ENCODE results near the gene HTATIP2. TPM values are rescaled to one million over a fixed set of nuclear protein-coding genes. Genes with fewer than 3 reads are reported as not detected.

HTATIP2 gene
- total RNA-seq (2014; rRNA removed; shearing (Covaris generic)) (not detected in 2 replicates), total RNA-seq (2022) (13.9 and 18.2 TPM in 2 replicates), Bru-seq, nascent RNA (percentile 45 among the genes with signal in this experiment), BruChase-seq, experiment 1, labeled RNA remaining after a 6-hour chase (percentile 46 among the genes with signal in this experiment), BruChase-seq, experiment 2, labeled RNA remaining after a 2-hour chase (percentile 44 among the genes with signal in this experiment)
- long read RNA-seq, transcript HTATIP2-201 (6 exons, 1,477 nt): major isoform, 20 of 42 reads
- long read RNA-seq, transcript HTATIP2-202 (6 exons, 886 nt): minor isoform, 6 of 42 reads
- long read RNA-seq, transcript HTATIP2-204 (5 exons, 1,748 nt): minor isoform, 5 of 42 reads
- long read RNA-seq, transcript HTATIP2-203 (6 exons, 967 nt): minor isoform, 7 of 42 reads
- long read RNA-seq, partial matches to known transcripts: 1 of 42 reads
- long read RNA-seq, other reads (novel, unspliced or antisense): 0 of 42 reads

DNA sequence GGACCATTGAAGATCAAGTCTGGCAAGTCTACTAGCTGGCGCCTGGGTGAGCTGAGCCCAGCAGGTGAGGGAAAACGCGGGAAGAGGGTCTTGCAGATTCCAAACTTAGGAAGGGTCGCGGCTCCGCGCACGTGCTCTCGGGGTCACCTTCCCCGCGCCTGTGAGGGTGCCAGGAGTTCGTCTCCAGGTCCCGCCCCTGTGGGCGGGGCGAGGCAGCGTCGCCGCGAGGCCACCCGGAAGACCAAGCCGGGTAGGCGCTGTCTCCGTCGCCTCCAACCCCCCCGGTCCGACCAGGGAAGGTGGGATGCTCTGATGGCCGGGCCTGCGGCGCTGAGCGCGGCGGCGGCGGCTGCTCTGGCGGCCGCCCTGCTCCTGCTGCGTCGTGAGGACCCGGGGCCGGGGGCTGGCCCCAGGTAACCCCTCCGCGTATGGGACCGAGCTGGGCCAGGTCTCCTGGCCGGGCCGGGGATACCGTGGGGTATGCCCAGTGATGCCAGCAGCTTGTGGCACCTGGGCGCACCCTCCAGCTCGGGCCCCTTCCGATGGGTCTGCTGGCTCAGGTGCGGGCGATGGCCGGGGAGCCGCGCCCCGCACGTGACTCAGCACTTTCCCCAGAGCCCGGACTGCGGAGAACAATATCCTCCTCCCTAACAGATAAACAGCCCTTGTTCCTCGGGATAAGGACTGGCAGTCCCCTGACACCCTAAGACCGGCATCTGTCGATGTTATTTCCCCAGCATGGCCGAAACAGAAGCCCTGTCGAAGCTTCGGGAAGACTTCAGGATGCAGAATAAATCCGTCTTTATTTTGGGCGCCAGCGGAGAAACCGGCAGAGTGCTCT, at the start of gene HTATIP2:
TSS of gene HTATIP2 (plus strand) at position 215 of the 841 bp plus-strand sequence. CDS start at position 739, 524 bp downstream.
- Histone ChIP-seq H3K79me2 (ENCODE audit: insufficient read depth, low read depth, low read length) (no peaks in the 10 kb centered on the region), H3K9me2 (ENCODE audit: insufficient read depth, low read length) (no peaks in the 10 kb centered on the region), H3K9me3 (ENCODE audit: low read length) (no peaks in the 10 kb centered on the region), H3K36me3 (ENCODE audit: insufficient read depth, low read length) (no peaks in the 10 kb centered on the region), H3K4me1 (ENCODE audit: insufficient read depth, low read length, poor library complexity, severe bottlenecking) (no peaks in the 10 kb centered on the region), H3K4me3 (ENCODE audit: low read depth, low read length, poor library complexity, severe bottlenecking) (no peak within 1 kb of the TSS), H4K20me1 (ENCODE audit: insufficient read depth, low read length) (no peaks in the 10 kb centered on the region), H2AFZ (ENCODE audit: low read length) (no peak within 1 kb of the TSS), H3K4me2 (ENCODE audit: low read length) (peak within 1 kb of the TSS; percentile 51; the same call in 1 of the 2 replicates), H3K27ac (ENCODE audit: low read depth, low read length, poor library complexity, severe bottlenecking) (no peak within 1 kb of the TSS)
- ChIA-PET CTCF (ENCODE audit: unreplicated experiment) (no interaction called here), POLR2A (interaction anchor here (0.7 to 1.2 kb wide), 5 partner anchors 9 to 310 kb away, joined by 3 to 4 read pairs (median 3); no protein-coding TSS in a partner anchor)
- intact Hi-C loops (cut with micrococcal nuclease; ENCODE audit: unreplicated experiment): no loop called here
- BruUV-seq (replicated peaks): TSS peak; percentile 78
- no peak for DNase-seq (ENCODE audit: low spot score)
- no peak for TF ChIP-seq EZH2phosphoT487 (IDR thresholded peaks at IDR 0.05; ENCODE audit: borderline replicate concordance, low read depth, low read length)
- TF ChIP-seq CTCF (conservative IDR thresholded peaks at IDR 0.05; ENCODE audit: low read length): no peak

- Histone ChIP-seq H2AFZ (ENCODE audit: low read length) (no peak overlapping the region), H3K9me3 (ENCODE audit: low read length) (no peaks in the 10 kb centered on the region), H3K4me1 (ENCODE audit: insufficient read depth, low read length, poor library complexity, severe bottlenecking) (no peaks in the 10 kb centered on the region), H3K9me2 (ENCODE audit: insufficient read depth, low read length) (no peaks in the 10 kb centered on the region; the same call in 1 of the 2 replicates), H3K27ac (ENCODE audit: low read depth, low read length, poor library complexity, severe bottlenecking) (no peak overlapping the region), H4K20me1 (ENCODE audit: insufficient read depth, low read length) (no peaks in the 10 kb centered on the region), H3K79me2 (ENCODE audit: insufficient read depth, low read depth, low read length) (no peaks in the 10 kb centered on the region), H3K36me3 (ENCODE audit: insufficient read depth, low read length) (no peaks in the 10 kb centered on the region), H3K4me3 (ENCODE audit: low read depth, low read length, poor library complexity, severe bottlenecking) (no peak overlapping the region), H3K4me2 (ENCODE audit: low read length) (no peak overlapping the region)
- no TSS peak for BruUV-seq (replicated peaks)
- intact Hi-C loops (cut with micrococcal nuclease; ENCODE audit: unreplicated experiment): no loop called here
- no peak for DNase-seq (ENCODE audit: low spot score)
- no peak for TF ChIP-seq EZH2phosphoT487 (IDR thresholded peaks at IDR 0.05; ENCODE audit: borderline replicate concordance, low read depth, low read length)
- CTCF ChIA-PET (ENCODE audit: unreplicated experiment): no interaction called here
- POLR2A ChIA-PET: no interaction called here
Observed at GRCh38 chr11:20315800-20316199, 47.7 kb upstream of the HTATIP2 start.

GRCh38 chr11:20321177-20321576, 42.3 kb upstream of the HTATIP2 start:
- CTCF ChIA-PET (ENCODE audit: unreplicated experiment): no interaction called here
- TF ChIP-seq EZH2phosphoT487 (IDR thresholded peaks at IDR 0.05; ENCODE audit: borderline replicate concordance, low read depth, low read length) (no peak), CTCF (conservative IDR thresholded peaks at IDR 0.05; ENCODE audit: low read length) (no peak)
- intact Hi-C loops (cut with micrococcal nuclease; ENCODE audit: unreplicated experiment): no loop called here
- Histone ChIP-seq H3K9me2 (ENCODE audit: insufficient read depth, low read length) (no peaks in the 10 kb centered on the region; the same call in 1 of the 2 replicates), H3K4me3 (ENCODE audit: low read depth, low read length, poor library complexity, severe bottlenecking) (no peak overlapping the region), H3K4me2 (ENCODE audit: low read length) (no peak overlapping the region), H3K79me2 (ENCODE audit: insufficient read depth, low read depth, low read length) (no peaks in the 10 kb centered on the region), H3K4me1 (ENCODE audit: insufficient read depth, low read length, poor library complexity, severe bottlenecking) (no peaks in the 10 kb centered on the region), H3K36me3 (ENCODE audit: insufficient read depth, low read length) (no peaks in the 10 kb centered on the region), H3K9me3 (ENCODE audit: low read length) (no peaks in the 10 kb centered on the region), H2AFZ (ENCODE audit: low read length) (no peak overlapping the region), H4K20me1 (ENCODE audit: insufficient read depth, low read length) (no peaks in the 10 kb centered on the region), H3K27ac (ENCODE audit: low read depth, low read length, poor library complexity, severe bottlenecking) (no peak overlapping the region)
- POLR2A ChIA-PET: interaction anchor here (1.0 kb wide), 1 partner anchor 13 kb away, joined by 4 read pairs; no protein-coding TSS in a partner anchor
- no peak for DNase-seq (ENCODE audit: low spot score)
- BruUV-seq (replicated peaks): no TSS peak
